ENCODE measurements around the gene EFL1. TPM values are rescaled to one million over a fixed set of nuclear protein-coding genes. Genes with fewer than 3 reads are reported as not detected.

EFL1 gene
- total RNA-seq, 6 experiments from 2014 or later = 4.6 to 12.9 (median 9.4) TPM

DNA sequence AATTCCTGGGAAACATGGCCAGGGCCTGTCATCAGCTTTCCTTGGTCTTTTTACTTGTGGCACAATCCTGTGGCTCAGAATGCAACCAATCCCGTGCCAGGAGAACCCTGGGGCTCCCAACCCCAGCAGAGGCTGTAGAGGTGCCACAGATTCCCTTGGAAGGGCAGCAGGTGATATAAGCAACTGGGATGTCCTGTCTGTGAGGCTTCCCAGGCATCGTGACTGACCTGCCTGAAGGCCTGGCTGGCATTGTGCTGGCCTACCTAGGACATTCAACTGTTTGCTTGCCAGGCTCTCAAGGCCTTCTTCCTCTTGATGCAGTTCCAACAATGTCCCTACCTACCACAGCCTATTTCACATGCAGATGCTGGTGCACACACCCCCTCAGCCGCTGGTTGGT lies 144.5 kb downstream of the EFL1 start:
- intact Hi-C loops (cut with DNase I) = no loop called here
- Histone ChIP-seq H3K27me3 (no peaks in the 10 kb centered on the region), H3K27ac (no peak overlapping the region), H3K4me3 (no peak overlapping the region), H3K4me1 (no peaks in the 10 kb centered on the region), H3K9me3 (no peaks in the 10 kb centered on the region), H3K36me3 (no peaks in the 10 kb centered on the region)
- DNase-seq (no peak), ATAC-seq (no peak)
- WGBS (ENCODE audit: insufficient coverage, low coverage, low lambda C conversion rate, missing lambda C conversion rate) = 56% methylated on average over 2 of the region's 3 CpGs
- no peak for TF ChIP-seq POLR2A (IDR thresholded peaks at IDR 0.05)
- TF ChIP-seq, protein P1, sequence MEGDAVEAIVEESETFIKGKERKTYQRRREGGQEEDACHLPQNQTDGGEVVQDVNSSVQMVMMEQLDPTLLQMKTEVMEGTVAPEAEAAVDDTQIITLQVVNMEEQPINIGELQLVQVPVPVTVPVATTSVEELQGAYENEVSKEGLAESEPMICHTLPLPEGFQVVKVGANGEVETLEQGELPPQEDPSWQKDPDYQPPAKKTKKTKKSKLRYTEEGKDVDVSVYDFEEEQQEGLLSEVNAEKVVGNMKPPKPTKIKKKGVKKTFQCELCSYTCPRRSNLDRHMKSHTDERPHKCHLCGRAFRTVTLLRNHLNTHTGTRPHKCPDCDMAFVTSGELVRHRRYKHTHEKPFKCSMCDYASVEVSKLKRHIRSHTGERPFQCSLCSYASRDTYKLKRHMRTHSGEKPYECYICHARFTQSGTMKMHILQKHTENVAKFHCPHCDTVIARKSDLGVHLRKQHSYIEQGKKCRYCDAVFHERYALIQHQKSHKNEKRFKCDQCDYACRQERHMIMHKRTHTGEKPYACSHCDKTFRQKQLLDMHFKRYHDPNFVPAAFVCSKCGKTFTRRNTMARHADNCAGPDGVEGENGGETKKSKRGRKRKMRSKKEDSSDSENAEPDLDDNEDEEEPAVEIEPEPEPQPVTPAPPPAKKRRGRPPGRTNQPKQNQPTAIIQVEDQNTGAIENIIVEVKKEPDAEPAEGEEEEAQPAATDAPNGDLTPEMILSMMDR (IDR thresholded peaks at IDR 0.05) = no peak

DNA sequence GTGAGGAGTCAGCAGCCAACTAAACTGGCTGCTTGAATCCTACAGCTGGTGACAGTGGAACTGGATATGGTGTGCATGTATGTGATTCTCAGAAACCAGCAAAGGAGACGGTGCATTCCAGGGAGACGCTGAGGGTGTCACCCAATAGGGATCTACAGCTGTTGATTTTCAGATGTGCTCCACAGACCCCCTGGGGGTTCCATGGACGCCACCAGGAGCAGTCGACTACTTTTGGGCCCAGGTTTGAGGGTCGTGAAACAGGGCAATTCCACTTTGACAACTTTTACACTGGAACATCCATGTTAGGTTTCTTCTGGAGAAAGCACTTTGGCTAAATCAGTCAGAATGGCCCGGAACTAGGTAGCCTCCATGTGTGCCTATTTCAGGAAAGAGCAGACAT lies 145.2 kb downstream of the EFL1 start:
- intact Hi-C loops (cut with DNase I) = no loop called here
- Histone ChIP-seq H3K4me3 (no peak overlapping the region), H3K27ac (no peak overlapping the region), H3K9me3 (no peaks in the 10 kb centered on the region), H3K27me3 (no peaks in the 10 kb centered on the region), H3K4me1 (no peaks in the 10 kb centered on the region), H3K36me3 (no peaks in the 10 kb centered on the region)
- TF ChIP-seq POLR2A (IDR thresholded peaks at IDR 0.05) = no peak
- TF ChIP-seq, protein P1 (IDR thresholded peaks at IDR 0.05) = no peak
- ATAC-seq (no peak), DNase-seq (no peak)
- 100% methylated on average over 5 of the region's 6 CpGs for WGBS (ENCODE audit: insufficient coverage, low coverage, low lambda C conversion rate, missing lambda C conversion rate)

DNA sequence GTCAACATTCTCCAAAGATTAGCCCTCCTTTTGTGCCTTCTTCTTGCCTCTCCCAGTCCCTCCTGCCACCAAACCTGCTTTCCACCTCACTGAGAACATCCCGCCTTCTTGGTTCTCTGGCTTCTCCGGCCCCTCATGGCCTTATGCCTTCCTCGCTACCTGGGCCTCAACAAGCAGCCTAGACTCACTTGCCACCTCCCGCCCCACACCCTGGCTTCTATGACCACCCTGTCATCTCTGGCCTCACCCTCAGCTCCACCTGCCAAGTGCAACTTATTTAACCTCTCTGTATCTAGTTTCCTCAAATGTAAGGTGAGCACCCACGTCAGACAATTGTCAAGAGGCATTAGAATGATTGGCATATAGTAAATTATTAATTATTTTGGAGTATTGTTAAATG lies 147.9 kb downstream of the EFL1 start:
- TF ChIP-seq, protein P1 (IDR thresholded peaks at IDR 0.05) = no peak
- Histone ChIP-seq H3K4me1 (no peaks in the 10 kb centered on the region), H3K27me3 (no peaks in the 10 kb centered on the region), H3K4me3 (no peak overlapping the region), H3K9me3 (no peaks in the 10 kb centered on the region), H3K36me3 (no peaks in the 10 kb centered on the region), H3K27ac (no peak overlapping the region)
- DNase-seq (no peak), ATAC-seq (no peak)
- intact Hi-C loops (cut with DNase I) = no loop called here
- WGBS (ENCODE audit: insufficient coverage, low coverage, low lambda C conversion rate, missing lambda C conversion rate) = 86% methylated on average over 5 of the region's 5 CpGs

DNA sequence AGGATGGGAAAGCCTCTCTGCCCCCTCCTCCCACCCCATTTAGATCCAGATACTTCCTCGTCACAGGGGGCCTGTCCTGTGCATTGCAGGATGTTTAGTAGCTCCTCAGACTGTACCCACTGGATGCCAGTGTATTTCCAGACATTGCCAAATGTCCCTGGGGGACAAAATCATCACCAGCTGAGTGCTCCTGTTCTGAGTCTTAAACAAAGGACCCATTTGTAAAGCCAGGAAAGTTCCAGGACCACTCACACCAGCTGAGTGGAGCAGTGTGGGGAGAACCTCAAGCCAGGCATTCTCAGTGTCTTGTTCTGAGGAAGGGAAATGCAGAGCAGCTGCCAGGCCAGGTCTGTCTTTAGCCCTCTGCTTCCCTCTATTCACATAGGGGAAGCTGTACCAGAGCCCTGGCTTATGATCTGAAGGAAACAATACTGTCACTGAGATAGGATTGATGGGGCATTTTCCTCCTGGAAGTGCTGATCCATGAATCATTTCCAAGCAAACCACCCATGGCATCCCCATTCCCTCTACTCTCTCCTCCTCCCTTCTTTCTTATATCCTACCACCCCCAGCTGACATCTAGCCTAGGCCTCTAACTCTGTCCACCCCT lies 149.3 kb downstream of the EFL1 start:
- Histone ChIP-seq H3K4me3 (no peak overlapping the region), H3K9me3 (no peaks in the 10 kb centered on the region), H3K27ac (no peak overlapping the region), H3K36me3 (no peaks in the 10 kb centered on the region), H3K4me1 (peaks cover 0 to 2% (median 0%) of the 10 kb centered on the region in 4 donors), H3K27me3 (no peaks in the 10 kb centered on the region)
- ATAC-seq = no peak
- no peak for TF ChIP-seq POLR2A (IDR thresholded peaks at IDR 0.05)
- TF ChIP-seq, protein P1 (IDR thresholded peaks at IDR 0.05) = no peak
- no peak for DNase-seq
- intact Hi-C loops (cut with DNase I) = no loop called here
- WGBS (ENCODE audit: insufficient coverage, low coverage, low lambda C conversion rate, missing lambda C conversion rate) = 71% methylated on average over 1 of the region's 1 CpG

DNA sequence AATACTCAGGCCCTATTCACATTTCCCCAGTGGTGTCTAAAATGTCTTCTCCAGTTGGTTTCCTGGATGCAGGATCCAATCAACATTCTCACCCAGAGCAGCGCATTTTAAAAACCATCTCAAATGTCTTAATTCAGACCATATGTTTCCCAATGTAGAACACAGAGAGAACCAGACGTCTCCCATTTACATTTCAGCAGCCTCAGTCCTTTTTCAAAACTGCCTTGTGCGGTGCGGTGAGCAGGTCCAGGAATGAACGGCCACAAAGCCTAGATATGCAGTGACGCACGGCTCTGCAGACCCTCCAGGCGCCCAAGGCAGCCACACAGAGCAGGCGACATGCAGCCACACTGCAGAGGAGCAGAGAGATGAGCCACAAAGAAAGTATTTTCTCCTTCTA lies 150.6 kb downstream of the EFL1 start:
- ATAC-seq (no peak), DNase-seq (no peak)
- H3K4me1 ChIP-seq = peaks cover 0 to 2% (median 0%) of the 10 kb centered on the region in 4 donors
- H3K27ac ChIP-seq = no peak overlapping the region
- TF ChIP-seq, protein P1 (IDR thresholded peaks at IDR 0.05) = no peak
- TF ChIP-seq POLR2A (IDR thresholded peaks at IDR 0.05) = no peak
- no peaks in the 10 kb centered on the region for H3K9me3 ChIP-seq
- H3K27me3 ChIP-seq = no peaks in the 10 kb centered on the region
- intact Hi-C loops (cut with DNase I) = no loop called here
- H3K4me3 ChIP-seq = no peak overlapping the region
- no peaks in the 10 kb centered on the region for H3K36me3 ChIP-seq
- 93% methylated on average over 4 of the region's 9 CpGs for WGBS (ENCODE audit: insufficient coverage, low coverage, low lambda C conversion rate, missing lambda C conversion rate)

Data from right lobe of liver (tissue), 6 donors.